GM12865 (cell line): Measurements from ENCODE around the gene MOK.
"Not testable (repeated sequence)": the region's sequence is repeated elsewhere in the genome, so short reads cannot be mapped to it uniquely, and the experiment has no call there.

Source experiments
- DNase-seq: peaks from one replicate; pipeline ENCODE4 v3.0.0; 2010; ENCODE audit warnings: low read depth
- H3K4me3 ChIP-seq: 2 replicates; pipeline ENCODE4 v1.5.1; 2011; ENCODE audit warnings: mild to moderate bottlenecking, low read depth, low read length, control low read depth
- CTCF ChIP-seq: IDR thresholded peaks from 2 replicates; pipeline ENCODE4 v1.5.1; 2011; ENCODE audit warnings: low read length, control low read depth, low read depth, inconsistent platforms; ENCODE audit not compliant: insufficient read depth; ENCODE audit errors: missing control alignments

Gene MOK

GRCh38 chr14:102248121-102248520 is 56.8 kb downstream of the MOK start:
- TF ChIP-seq CTCF: no peak
- no peak for DNase-seq
- H3K4me3 ChIP-seq: no peak overlapping the region

- no peak for TF ChIP-seq CTCF
- no peak for DNase-seq
- H3K4me3 ChIP-seq: no peak overlapping the region
Measured at GRCh38 chr14:102246071-102246470, 58.9 kb downstream of the MOK start.

- not testable (repeated sequence) for H3K4me3 ChIP-seq, DNase-seq
Measured at GRCh38 chr14:102243795-102244194, 61.2 kb downstream of the MOK start.

GRCh38 chr14:102241147-102241546 is 63.8 kb downstream of the MOK start:
- H3K4me3 ChIP-seq: no peak overlapping the region
- no peak for TF ChIP-seq CTCF
- DNase-seq: no peak

GRCh38 chr14:102240481-102240880 is 64.5 kb downstream of the MOK start:
- not testable (repeated sequence) for H3K4me3 ChIP-seq, DNase-seq

GRCh38 chr14:102239231-102239630 is 65.7 kb downstream of the MOK start:
- no peak for DNase-seq
- no peak for TF ChIP-seq CTCF
- H3K4me3 ChIP-seq: no peak overlapping the region

GRCh38 chr14:102238766-102239165 is 66.2 kb downstream of the MOK start:
- DNase-seq: no peak
- no peak for TF ChIP-seq CTCF
- H3K4me3 ChIP-seq: no peak overlapping the region

- TF ChIP-seq CTCF: no peak
- DNase-seq: no peak
- H3K4me3 ChIP-seq: no peak overlapping the region
Measured at GRCh38 chr14:102238131-102238530, 66.8 kb downstream of the MOK start.
